ENCODE measurements around the gene MGMT.

MGMT gene

GRCh38 chr10:129520440-129521080 is 53.5 kb downstream of the MGMT start:
- no peak for DNase-seq (ENCODE audit: low read depth in 2 of 2)

- DNase-seq (ENCODE audit: low read depth in 2 of 2): no peak
Observed at GRCh38 chr10:129521161-129522025, 54.4 kb downstream of the MGMT start.

- DNase-seq (ENCODE audit: low read depth in 2 of 2): no peak
Observed at GRCh38 chr10:129522041-129522585, 55.1 kb downstream of the MGMT start.

DNA sequence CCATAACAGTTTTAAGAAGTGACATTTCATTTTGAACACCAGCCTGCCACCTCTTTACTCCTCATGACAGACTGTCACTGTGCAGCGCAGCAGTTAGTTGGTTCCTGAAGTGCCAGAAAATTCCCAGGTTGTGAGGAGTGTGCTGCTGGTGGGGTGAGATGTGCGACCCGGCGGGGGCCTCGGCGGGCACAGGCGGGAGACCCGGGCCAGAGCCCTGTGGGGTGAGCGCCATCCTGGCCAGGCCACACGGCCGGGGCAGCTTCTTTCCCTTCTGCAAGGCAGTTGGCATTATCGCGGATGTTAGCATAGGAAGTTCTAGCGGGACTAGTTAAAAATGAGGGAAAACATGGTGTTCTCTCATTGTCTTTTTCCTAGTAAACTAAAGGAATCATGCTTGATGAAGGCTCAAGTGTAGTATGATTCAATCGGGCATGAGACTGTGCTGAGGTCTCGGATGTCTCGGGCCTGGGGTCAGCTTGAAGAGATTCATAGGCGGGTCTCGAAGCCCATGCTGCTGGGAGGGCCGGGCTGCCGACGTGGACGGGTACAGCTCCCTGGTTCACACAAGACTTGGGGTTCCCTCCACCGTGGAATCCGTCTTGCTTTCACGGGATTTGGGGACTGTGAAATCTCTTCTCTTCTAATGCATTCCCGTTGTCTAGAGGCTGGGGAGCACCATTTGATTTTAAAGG is 56.1 kb downstream of the MGMT start:
- no peak for DNase-seq (ENCODE audit: low read depth in 2 of 2)

DNA sequence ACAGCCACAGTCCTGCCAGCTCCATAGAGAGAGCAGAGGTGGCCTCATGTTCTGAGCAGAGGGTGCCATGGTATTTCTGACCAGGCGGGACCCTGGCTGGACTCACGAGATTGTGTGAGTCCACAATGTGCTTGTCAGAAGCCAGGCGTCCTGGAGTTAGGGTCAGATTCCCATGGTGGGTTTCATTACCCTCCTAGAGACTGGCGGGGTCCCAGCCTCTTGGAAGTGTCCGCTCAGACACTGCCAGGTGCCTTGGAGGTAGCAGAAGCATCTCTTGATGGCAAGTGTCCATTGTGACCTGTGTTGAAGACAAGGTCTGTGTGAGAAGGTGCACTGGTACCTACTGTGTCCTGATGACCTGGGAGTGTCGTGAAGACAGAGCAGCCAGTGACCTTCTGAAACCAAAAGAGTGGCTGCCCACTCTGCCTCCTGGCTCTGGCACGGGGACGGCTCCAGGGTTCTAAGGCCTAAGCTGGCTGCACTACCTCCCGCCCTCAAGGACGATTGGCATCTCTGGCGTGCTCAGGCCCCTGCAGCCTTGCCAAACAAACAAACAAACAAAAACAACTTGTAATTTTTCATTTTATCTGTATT is 56.8 kb downstream of the MGMT start:
- no peak for DNase-seq (ENCODE audit: low read depth in 2 of 2)

- no peak for DNase-seq (ENCODE audit: low read depth in 2 of 2)
Observed at GRCh38 chr10:129524936-129525335, 57.9 kb downstream of the MGMT start.

GRCh38 chr10:129525401-129525801 is 58.4 kb downstream of the MGMT start:
- no peak for DNase-seq (ENCODE audit: low read depth in 2 of 2)

DNA sequence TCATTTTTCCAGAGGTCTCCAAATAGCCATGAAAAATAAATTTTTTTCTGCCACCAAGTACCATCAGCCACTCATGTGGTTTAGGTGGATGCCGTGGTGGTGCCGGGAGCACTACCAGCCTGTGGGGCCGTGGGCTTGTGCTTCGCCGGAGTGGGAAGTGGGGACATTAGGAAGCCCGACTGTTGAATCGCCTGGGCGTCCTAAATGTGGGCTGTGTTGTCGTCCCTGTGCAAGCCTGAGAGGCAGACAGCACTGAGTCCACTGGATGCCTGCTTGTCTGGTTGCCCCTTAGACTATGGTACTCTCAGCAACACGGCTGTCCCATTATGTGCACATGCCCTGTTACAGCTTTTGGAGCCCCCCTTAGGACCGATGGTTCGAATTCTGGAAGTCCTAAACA is 59.9 kb downstream of the MGMT start:
- no peak for DNase-seq (ENCODE audit: low read depth in 2 of 2)

DNA sequence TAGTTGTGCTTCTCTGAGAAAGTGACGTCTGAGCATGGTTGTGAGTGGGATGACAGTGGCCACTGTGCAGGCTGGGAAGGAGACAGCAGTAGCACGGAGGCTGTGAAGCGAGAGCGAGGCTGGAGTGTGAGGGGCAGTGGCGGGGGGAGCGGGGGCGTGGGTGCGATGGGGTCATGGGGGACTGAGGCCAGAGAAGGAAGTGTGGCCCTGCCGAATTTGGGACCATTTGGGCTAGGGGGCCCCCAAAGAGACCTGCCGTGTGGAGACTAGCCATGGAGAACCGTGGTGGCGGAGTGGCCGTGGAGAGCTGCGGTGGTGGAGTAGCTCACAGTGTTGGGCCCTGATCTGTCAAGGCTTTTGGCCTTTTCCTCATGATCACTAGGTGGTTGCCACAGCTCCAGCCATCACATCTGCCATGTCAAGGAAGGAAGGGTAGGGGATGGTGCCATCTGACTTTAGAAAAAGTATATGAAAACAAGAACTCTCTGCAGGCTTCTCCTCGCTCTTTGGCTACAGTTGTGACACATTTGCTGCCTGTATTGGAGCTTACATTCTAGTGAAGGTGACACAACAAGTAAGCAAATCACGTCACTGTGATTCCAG is 61.4 kb downstream of the MGMT start:
- no peak for DNase-seq (ENCODE audit: low read depth in 2 of 2)

- no peak for DNase-seq (ENCODE audit: low read depth in 2 of 2)
Observed at GRCh38 chr10:129530581-129530980, 63.5 kb downstream of the MGMT start.

DNA sequence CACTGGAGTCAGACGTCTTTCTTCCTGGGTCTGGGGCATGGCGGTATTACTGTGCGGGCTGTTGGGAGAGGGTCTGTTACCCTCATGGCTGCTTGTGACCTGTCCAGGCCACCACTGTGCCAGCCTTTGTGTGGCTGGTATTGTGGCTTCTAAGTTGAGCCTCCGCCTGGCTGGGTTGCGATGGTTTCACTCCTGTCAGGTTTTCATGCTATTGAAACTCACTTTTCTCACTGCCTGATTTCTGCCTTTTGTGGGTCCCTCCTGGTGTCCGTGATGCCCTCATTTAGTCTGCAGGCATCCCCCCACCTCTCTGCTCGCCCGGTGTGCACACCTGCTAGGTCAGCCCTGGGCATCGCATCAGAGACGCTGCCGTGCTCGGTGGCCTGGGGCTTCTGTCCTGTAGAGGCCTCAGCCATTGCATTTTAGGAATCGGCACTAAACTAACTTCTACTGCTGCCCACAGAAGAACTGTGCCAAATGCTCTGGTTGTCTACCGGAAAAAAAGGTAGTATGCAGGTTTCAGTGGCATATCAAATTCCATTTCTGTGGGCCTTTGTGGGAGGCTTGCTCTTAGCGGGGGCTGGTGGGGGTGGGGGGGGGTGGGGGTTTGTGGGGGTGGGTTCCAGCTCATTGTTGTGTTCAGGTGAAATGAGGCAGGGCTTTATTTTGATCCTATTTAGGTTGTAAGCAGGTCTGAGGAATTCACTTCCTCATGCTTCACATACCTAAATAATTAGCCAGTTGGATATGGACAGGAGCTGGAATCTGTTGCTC is 64.3 kb downstream of the MGMT start:
- DNase-seq (ENCODE audit: low read depth in 2 of 2): no peak

DNA sequence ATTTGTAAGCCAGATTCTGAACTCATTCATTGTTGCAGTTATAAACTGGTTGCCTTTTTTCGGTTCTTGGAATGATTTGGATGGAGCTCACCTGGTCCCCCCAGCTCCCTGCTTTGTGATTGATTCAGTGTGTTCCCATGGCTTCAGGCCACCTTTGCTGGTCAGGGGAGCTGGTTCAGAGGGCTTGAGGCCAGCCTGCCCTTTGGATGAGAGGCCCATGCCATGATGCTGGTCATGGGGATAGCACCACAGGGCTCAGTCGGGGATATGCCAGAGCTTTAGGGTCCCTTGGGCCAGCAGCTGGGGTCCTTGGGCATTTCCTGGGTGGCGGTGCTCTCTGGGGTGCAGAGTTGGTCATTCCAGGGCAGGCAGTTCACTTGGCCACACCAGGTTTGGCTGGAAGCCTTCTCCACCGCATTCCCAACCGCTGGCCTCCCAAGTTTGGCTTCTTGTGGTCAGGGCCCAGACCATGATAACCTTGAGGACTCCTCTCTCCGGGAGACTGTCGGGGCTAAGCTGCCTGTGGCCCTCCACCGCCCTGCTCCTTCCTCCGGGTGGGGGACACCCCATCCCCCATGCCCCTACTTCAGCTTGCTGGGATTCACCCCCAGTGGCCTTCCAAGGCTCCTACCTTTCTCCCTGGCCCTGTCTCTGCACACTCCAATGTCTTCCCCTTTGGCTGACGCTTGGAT is 65.1 kb downstream of the MGMT start:
- DNase-seq (ENCODE audit: low read depth in 2 of 2): no peak

GRCh38 chr10:129532838-129533237 is 65.8 kb downstream of the MGMT start:
- no peak for DNase-seq (ENCODE audit: low read depth in 2 of 2)

GRCh38 chr10:129533281-129533680 is 66.2 kb downstream of the MGMT start:
- no peak for DNase-seq (ENCODE audit: low read depth in 2 of 2)

DNA sequence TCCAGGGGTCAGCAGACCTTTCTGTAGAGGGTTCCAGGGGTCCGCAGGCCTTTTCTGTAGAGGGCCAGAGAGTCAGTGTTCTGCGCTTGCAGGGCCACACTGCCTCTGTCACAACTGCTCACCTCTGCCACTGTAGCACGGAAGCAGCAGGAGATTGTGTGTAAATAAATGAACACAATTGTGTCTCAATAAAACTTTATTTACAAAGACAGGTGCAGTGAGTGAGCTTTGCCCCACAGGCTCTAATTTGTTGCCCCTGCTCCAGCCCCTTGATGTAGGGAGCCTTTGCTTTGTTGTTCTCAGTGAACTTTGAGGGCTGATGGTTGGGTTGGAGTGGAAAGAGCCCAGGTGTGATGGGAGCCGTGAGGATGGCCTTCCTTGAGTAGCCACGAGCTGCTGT is 67.8 kb downstream of the MGMT start:
- no peak for DNase-seq (ENCODE audit: low read depth in 2 of 2)

GRCh38 chr10:129536336-129536735 is 69.3 kb downstream of the MGMT start:
- no peak for DNase-seq (ENCODE audit: low read depth in 2 of 2)

DNA sequence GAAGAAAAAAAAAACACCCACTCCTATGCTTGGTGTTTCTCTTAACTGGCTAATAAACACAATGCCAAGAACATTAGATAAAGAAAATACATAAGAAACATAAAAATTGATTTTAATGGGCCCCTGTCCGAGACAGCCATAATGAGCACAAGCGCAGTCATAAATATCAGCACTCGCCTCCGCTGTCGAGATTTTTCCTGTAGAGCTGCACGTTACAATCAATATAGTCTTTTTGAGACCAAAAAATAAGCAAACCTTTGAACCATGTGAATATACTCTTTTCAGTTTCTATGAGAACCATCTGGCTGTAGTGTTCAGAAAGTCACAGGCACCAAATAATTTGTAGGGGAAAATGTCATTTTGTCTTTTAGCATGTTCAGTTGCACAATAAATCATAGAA is 70.1 kb downstream of the MGMT start:
- no peak for DNase-seq (ENCODE audit: low read depth in 2 of 2)

DNA sequence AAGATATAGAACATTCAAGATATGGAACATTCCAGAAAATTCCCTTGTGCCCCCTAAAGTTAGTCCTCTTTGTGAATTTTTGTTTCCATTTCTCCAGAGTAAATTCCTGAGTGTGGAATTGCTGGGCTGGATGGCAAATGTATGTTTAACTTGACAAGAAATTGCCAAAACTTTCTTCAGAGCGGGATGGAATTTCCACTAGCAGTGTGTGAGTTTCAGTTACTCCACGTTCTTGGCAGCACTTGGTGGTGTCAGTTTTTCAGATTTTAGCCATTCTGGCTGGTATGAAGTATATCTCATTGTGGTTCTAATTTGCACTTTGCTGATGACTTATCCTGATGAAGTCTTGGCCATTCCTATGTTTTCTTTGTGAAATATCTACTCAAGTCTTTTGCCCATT is 71.2 kb downstream of the MGMT start:
- no peak for DNase-seq (ENCODE audit: low read depth in 2 of 2)

DNA sequence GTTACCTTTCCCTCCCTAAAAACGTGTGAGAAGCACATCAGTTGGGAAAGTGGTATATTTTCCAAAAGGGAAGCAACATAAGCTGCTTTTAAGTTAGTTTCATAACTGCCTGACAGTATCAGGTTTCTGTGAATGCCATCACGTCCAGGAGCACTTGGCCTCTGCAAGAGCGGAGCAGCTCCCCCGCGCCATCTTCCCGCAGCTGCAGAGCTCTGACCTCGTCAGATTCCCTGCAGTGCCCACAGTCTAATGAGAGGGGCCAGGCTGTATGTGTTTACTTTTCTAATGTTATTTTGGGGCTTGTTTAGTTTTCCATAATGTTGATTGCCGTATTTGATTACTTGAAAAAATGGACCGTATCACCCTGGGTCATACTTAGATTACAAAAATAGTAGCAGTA is 74.2 kb downstream of the MGMT start:
- DNase-seq (ENCODE audit: low read depth in 2 of 2): no peak

DNA sequence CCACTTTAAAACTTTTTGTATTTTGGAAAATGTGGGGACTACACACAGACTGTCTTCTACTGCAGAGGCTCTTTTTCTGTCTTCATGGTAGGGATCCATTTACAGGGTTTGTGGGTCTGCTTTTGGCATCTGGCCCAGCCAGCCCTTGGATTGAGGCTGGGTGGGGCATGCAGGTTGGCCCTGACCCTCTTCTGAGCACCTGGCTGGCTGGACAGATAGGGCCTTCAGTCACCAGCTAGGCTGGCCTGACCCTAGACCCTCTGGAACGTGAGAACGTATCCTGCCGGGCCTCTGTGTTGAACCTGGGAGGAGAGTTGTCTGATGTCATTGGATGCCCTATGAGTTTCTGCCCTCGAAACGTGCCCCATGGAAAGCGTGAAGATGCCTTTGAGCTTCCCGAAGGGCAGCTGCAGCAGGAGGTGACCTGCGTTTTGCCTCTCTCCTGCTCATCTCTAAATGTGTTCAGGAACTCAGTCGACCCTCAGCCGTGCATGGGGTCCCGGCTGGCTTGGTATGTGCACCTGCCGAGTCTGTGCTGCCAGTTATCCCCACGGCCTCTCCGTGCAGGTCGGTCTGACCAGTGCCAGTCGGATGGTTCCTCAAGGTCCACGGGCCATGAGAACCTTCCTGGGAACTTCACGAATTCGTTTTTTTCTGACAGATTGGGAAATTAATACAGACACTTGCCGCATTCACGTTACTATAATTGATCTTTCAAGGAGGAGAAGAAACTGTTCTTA is 74.9 kb downstream of the MGMT start:
- DNase-seq (ENCODE audit: low read depth in 2 of 2): no peak

Measured in stimulated activated CD4-positive, alpha-beta T cell treated with anti-CD3 and anti-CD28 coated beads, Interleukin-15, amount 100 ng/mL, for 48 hours (primary cell).